Measurements from ENCODE around the gene C16orf89. TPM values are rescaled to one million over a fixed set of nuclear protein-coding genes. Genes with fewer than 3 reads are reported as not detected.

The C16orf89 gene
- total and polyA plus RNA-seq, 9 donors: 0.17 to 5.4 (median 0.39) TPM; not detected in 1

DNA sequence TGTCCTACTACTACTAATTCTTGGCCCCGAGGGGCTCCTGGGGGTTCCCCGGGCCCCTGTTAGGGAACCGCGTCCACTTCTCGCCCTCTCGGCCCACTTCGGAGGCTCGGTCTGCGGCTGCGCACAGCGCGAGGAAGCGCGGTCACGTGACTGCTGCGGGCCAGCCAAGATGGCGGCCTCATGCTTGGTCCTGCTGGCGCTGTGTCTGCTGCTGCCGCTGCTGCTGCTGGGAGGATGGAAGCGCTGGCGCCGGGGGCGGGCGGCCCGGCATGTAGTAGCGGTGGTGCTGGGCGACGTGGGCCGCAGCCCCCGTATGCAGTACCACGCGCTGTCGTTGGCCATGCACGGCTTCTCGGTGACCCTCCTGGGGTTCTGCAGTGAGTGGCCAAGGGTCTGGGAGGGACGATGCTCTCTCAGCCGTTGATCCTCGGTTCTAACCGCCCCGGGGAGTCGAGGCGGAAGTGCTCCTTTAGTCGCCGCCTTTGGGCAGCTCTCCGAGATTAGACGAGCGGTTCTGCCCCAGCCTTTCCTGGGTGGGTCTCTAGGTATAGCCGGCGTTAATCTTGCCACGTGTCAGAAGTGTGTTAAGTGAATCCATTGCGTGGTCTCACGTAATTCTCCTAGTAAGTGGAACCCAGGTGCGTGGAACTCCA is 6.1 kb upstream of the C16orf89 start, which contains the start of gene ALG1:
Gene ALG1 (plus strand): TSS at position 163 of the 653 bp plus-strand sequence. CDS start 7 bp downstream, at position 170.
- H3K27ac ChIP-seq (ENCODE audit: low read length): peak within 1 kb of the TSS; percentile 76
- WGBS (ENCODE audit: insufficient coverage): under 1% methylated on average over 50 of the region's 53 CpGs
- no peaks in the 10 kb centered on the region for H3K9me3 ChIP-seq (replicated peaks; ENCODE audit: control insufficient read depth, low read depth, low read length)
- peak within 1 kb of the TSS; percentile 86 for H3K4me3 ChIP-seq (ENCODE audit: low read length)
- peaks cover 16% of the 10 kb centered on the region for H3K4me1 ChIP-seq (ENCODE audit: control insufficient read depth, insufficient read depth, low read length)
- DNase-seq: peak; percentile 95
- H3K27me3 ChIP-seq (ENCODE audit: control insufficient read depth, insufficient read depth, low read length): peaks cover 2% of the 10 kb centered on the region
- peaks cover 25% of the 10 kb centered on the region for H3K36me3 ChIP-seq (ENCODE audit: control insufficient read depth, insufficient read depth, low read length)

DNA sequence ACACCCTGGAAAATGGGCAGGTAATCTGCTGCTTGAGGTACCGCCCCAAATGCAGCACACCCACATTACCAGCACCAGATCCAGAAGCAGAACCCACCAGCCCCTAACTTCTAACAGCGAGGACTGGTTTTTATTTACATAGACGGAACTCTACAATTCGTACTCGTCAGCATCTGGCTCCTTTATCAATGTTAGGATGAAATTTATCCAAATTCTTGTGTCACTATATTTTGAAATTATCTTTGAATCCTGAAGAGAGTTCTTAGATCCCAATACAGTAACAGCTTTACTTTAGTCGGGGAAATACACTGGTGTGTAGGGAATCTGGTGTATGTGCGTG is 5.6 kb upstream of the C16orf89 start:
- peaks cover 16% of the 10 kb centered on the region for H3K4me1 ChIP-seq (ENCODE audit: control insufficient read depth, insufficient read depth, low read length)
- H3K27me3 ChIP-seq (ENCODE audit: control insufficient read depth, insufficient read depth, low read length): peaks cover 2% of the 10 kb centered on the region
- no CpG with 5 or more reads among the region's 7 CpGs for WGBS (ENCODE audit: insufficient coverage)

DNA sequence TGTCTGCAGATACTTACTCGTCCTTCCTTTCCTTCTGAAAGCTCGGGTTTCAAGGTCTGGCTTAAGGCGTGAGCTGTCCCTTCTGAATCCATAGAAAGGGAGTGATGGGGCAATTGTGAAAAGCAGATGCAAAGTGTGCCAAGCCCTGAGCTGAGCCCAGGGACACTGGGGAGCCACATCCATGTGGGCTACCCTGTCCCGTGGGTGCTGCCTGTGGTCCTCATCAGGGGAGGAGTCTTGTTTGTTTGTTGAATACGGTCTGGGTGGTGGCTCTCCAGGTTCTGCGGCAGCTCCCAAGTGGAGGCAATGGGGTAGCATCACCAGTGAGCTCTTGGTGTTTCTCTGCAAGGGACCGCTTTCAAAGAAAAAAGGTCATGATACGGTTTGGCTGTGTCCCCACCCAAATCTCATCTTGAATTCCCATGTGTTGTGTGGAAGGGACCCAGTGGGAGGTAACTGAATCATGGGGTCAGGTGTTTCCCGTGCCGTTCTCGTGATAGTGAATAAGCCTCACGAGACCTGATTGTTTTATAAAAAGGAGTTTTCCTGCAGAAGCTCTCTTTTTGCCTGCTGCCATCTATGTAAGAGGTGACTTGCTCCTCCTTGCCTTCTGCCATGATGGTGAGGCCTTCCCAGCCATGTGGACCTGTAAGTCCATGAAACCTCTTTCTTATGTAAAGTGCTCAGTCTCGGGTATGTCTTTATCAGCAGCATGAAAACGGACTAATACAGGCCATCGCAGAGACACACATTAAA is 4.9 kb upstream of the C16orf89 start:
- no peak for DNase-seq
- no peaks in the 10 kb centered on the region for H3K9me3 ChIP-seq (replicated peaks; ENCODE audit: control insufficient read depth, low read depth, low read length)
- H3K36me3 ChIP-seq (ENCODE audit: control insufficient read depth, insufficient read depth, low read length): peaks cover 16% of the 10 kb centered on the region
- peaks cover 16% of the 10 kb centered on the region for H3K4me1 ChIP-seq (ENCODE audit: control insufficient read depth, insufficient read depth, low read length)
- H3K4me3 ChIP-seq (ENCODE audit: low read length): no peak overlapping the region
- peaks cover 2% of the 10 kb centered on the region for H3K27me3 ChIP-seq (ENCODE audit: control insufficient read depth, insufficient read depth, low read length)
- no peak overlapping the region for H3K27ac ChIP-seq (ENCODE audit: low read length)
- WGBS (ENCODE audit: insufficient coverage): 96% methylated on average over 9 of the region's 15 CpGs

More for the DNA sequence above, 5.6 kb upstream of the C16orf89 start:
- Histone ChIP-seq H3K36me3 (ENCODE audit: control insufficient read depth, insufficient read depth, low read length) (peaks cover 23% of the 10 kb centered on the region), H3K27ac (ENCODE audit: low read length) (peak overlapping the region; percentile 60), H3K4me3 (ENCODE audit: low read length) (peak overlapping the region; percentile 86), H3K9me3 (replicated peaks; ENCODE audit: control insufficient read depth, low read depth, low read length) (no peaks in the 10 kb centered on the region)
- no peak for DNase-seq

DNA sequence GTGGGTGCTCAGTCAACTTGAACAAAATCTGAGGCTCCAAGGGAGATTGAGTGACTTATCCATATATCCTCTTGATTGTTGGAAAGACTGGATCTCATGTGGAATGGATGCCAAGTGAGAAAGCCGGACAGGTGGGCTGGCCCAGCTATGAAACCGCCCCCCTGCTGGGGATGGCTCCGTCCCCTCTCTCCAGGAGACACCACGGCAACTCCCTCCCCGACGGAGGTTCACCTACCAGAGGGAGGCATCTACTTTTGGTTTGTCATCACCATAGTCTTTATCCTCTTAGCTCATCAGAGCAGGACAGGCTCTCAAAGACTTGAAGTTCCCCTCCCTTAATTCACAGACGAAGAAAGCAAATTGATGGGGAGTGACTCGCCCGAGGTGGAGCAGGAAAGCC is 4.1 kb upstream of the C16orf89 start:
- Histone ChIP-seq H3K27me3 (ENCODE audit: control insufficient read depth, insufficient read depth, low read length) (peaks cover 2% of the 10 kb centered on the region), H3K27ac (ENCODE audit: low read length) (no peak overlapping the region), H3K36me3 (ENCODE audit: control insufficient read depth, insufficient read depth, low read length) (peaks cover 9% of the 10 kb centered on the region), H3K4me3 (ENCODE audit: low read length) (no peak overlapping the region), H3K9me3 (replicated peaks; ENCODE audit: control insufficient read depth, low read depth, low read length) (no peaks in the 10 kb centered on the region), H3K4me1 (ENCODE audit: control insufficient read depth, insufficient read depth, low read length) (peaks cover 16% of the 10 kb centered on the region)
- 90% methylated on average over 9 of the region's 9 CpGs for whole genome bisulfite sequencing (ENCODE audit: insufficient coverage)
- no peak for DNase-seq

DNA sequence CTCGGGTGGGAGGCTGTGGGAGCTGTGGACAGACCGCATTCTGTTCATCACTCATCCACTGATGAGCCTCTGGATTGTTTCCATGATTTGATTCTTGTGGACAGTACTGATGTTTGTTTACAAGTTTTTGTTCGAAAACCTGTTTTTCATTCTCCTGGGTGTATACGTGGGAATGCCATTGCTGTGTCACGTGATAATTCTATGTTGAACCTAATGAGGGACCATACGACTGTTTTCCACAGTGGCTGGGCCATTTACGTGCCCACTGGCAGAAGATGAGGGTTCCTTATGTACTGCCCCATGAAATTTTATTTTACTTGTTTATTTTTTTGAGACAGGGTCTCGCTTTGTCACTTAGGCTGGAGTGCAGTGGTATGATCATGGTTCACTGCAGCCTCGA is 3.3 kb upstream of the C16orf89 start:
- Histone ChIP-seq H3K27ac (ENCODE audit: low read length) (no peak overlapping the region), H3K9me3 (replicated peaks; ENCODE audit: control insufficient read depth, low read depth, low read length) (no peaks in the 10 kb centered on the region), H3K4me1 (ENCODE audit: control insufficient read depth, insufficient read depth, low read length) (peaks cover 16% of the 10 kb centered on the region), H3K36me3 (ENCODE audit: control insufficient read depth, insufficient read depth, low read length) (peaks cover 5% of the 10 kb centered on the region), H3K4me3 (ENCODE audit: low read length) (no peak overlapping the region), H3K27me3 (ENCODE audit: control insufficient read depth, insufficient read depth, low read length) (peaks cover 2% of the 10 kb centered on the region)
- 93% methylated on average over 5 of the region's 9 CpGs for WGBS (ENCODE audit: insufficient coverage)
- DNase-seq: no peak

DNA sequence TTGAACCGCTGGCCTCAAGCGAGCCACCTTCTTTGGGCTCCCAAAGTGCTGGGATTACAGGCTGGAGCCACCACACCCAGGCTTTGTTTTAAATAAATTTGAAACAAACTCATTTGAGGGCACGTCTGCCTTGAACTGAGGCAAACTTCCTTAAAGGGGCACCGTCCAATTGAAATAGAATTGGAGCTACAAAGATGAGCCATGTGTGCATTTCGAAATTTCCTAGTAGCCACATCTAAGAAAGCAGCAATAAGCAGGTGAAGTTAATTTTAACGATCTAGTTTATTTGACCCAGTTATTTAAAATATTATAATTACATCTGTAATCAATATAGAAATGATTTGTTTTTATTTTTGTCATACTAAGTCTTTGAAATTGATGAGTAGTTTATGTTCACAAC is 755 bp upstream of the C16orf89 start:
- WGBS (ENCODE audit: insufficient coverage): 90% methylated on average over 2 of the region's 6 CpGs

DNA sequence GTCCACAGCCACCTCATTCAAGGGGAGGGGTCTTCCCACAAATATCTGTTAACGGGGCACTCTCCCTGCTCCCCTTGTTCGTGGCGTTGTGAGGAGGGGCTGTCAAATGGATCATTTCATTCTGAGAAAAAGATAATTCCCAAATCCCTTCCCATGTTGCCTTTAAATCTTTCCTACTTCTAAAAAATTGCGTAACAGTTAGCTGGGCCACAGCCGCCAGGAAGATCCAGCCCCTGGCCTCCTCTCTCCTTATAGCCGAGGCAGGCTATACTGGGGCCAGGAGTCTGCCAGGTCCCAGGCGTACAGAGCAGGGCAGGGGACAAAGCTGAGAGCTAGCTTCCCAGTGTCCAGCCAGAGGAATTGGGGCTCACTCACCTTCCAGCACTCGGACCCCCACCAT is 430 bp downstream of the C16orf89 start:
- 44% methylated on average over 5 of the region's 8 CpGs for WGBS (ENCODE audit: insufficient coverage)
- Histone ChIP-seq H3K9me3 (replicated peaks; ENCODE audit: control insufficient read depth, low read depth, low read length) (no peaks in the 10 kb centered on the region), H3K36me3 (ENCODE audit: control insufficient read depth, insufficient read depth, low read length) (no peaks in the 10 kb centered on the region), H3K27me3 (ENCODE audit: control insufficient read depth, insufficient read depth, low read length) (peaks cover 2% of the 10 kb centered on the region), H3K4me1 (ENCODE audit: control insufficient read depth, insufficient read depth, low read length) (no peaks in the 10 kb centered on the region), H3K27ac (ENCODE audit: low read length) (no peak overlapping the region), H3K4me3 (ENCODE audit: low read length) (no peak overlapping the region)
- no peak for DNase-seq

More for the DNA sequence above, 755 bp upstream of the C16orf89 start:
- Histone ChIP-seq H3K36me3 (ENCODE audit: control insufficient read depth, insufficient read depth, low read length) (no peaks in the 10 kb centered on the region), H3K9me3 (replicated peaks; ENCODE audit: control insufficient read depth, low read depth, low read length) (no peaks in the 10 kb centered on the region), H3K27ac (ENCODE audit: low read length) (no peak overlapping the region), H3K27me3 (ENCODE audit: control insufficient read depth, insufficient read depth, low read length) (peaks cover 2% of the 10 kb centered on the region), H3K4me3 (ENCODE audit: low read length) (no peak overlapping the region), H3K4me1 (ENCODE audit: control insufficient read depth, insufficient read depth, low read length) (peaks cover 4% of the 10 kb centered on the region)
- no peak for DNase-seq

DNA sequence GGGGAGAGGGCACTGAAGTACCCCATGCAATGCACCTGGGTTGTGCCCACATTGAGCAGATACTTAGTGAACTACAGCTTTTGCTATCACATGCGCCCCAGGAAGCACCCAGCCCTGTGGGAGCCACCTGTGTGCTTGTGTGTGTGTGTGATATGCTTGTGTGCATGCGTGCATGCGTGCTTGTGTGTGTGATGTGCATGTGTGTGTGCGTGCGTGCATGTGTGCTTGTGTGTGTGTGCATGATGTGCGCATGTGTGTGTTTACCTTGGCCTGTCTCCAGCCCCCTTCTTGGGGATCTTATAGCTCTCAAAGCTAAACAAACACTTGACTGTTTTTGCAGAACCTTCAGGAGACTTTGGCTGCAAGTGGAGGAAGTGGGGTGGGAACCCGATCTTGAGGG is 841 bp downstream of the C16orf89 start:
- Histone ChIP-seq H3K4me1 (ENCODE audit: control insufficient read depth, insufficient read depth, low read length) (no peaks in the 10 kb centered on the region), H3K36me3 (ENCODE audit: control insufficient read depth, insufficient read depth, low read length) (no peaks in the 10 kb centered on the region), H3K27ac (ENCODE audit: low read length) (no peak overlapping the region), H3K27me3 (ENCODE audit: control insufficient read depth, insufficient read depth, low read length) (peaks cover 2% of the 10 kb centered on the region), H3K4me3 (ENCODE audit: low read length) (no peak overlapping the region), H3K9me3 (replicated peaks; ENCODE audit: control insufficient read depth, low read depth, low read length) (no peaks in the 10 kb centered on the region)
- no CpG with 5 or more reads among the region's 7 CpGs for WGBS (ENCODE audit: insufficient coverage)
- no peak for DNase-seq

DNA sequence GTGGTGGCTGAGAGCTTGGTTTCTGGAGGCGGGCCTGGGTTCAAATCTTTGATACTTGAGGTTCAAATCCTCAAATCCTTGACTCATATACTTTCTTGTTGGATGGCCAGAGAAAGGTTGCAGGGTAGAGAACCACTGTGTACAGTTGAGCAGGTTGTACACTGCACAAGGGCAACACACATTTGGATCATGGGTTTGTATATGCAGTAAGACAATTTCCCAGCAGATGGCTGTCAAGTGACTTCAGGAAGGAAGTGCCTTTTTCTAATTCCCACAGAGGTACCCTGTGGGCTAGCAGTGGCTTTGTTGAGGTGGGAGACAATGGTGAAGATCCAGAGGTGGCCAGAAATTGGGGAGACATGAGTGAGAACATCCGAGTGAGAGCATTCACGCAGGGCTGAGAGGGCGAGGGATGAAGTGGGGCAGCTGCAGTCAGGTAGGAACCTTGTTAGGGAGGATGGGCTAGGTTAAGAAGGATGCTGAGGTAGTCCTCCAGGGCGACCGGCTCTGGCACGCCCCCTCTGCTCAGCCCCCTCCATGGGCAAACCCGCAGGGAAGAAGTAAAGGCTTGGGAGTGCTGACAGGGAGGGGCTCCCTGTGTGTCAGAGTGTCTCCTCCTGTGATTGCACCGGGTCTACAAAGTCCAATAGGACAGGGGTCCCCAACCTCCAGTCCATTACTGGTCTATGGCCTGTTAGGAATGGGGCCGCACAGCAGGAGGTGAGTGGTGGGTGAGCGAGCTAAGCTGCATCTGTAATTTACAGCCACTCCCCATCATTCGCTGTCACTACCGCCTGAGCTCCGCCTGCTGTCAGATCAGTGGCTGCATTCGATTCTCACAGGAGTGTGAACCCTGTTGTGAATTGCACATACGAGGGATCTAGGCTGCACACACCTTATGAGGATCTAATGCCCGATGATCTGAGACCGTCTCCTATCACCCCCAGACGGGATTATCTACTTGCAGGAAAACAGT is 2.7 kb downstream of the C16orf89 start:
- Histone ChIP-seq H3K4me3 (ENCODE audit: low read length) (no peak overlapping the region), H3K36me3 (ENCODE audit: control insufficient read depth, insufficient read depth, low read length) (no peaks in the 10 kb centered on the region), H3K9me3 (replicated peaks; ENCODE audit: control insufficient read depth, low read depth, low read length) (no peaks in the 10 kb centered on the region), H3K27ac (ENCODE audit: low read length) (no peak overlapping the region), H3K27me3 (ENCODE audit: control insufficient read depth, insufficient read depth, low read length) (peaks cover 2% of the 10 kb centered on the region), H3K4me1 (ENCODE audit: control insufficient read depth, insufficient read depth, low read length) (no peaks in the 10 kb centered on the region)
- no peak for DNase-seq
- WGBS (ENCODE audit: insufficient coverage): 73% methylated on average over 8 of the region's 19 CpGs

DNA sequence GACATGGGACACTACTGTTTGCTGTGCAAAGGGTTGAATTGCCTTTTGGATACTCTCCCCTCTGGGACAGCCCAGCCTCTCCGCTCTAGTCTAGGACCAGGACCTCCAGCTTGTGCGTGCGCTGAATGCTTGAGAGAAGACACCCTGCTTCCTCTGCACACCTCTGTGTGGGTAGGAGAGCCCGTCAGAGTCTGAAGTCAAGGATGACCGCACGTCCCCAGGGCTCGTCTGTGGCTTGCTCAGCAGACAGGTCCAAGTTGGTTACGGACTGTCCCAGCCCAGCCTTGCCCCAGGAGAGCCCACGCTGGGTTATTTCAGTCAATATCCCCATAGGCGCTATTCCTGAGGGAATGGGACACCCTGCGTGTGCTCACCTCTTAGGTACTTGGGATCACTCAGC is 3.7 kb downstream of the C16orf89 start:
- H3K27ac ChIP-seq (ENCODE audit: low read length): no peak overlapping the region
- no peaks in the 10 kb centered on the region for H3K36me3 ChIP-seq (ENCODE audit: control insufficient read depth, insufficient read depth, low read length)
- peaks cover 2% of the 10 kb centered on the region for H3K27me3 ChIP-seq (ENCODE audit: control insufficient read depth, insufficient read depth, low read length)
- H3K9me3 ChIP-seq (replicated peaks; ENCODE audit: control insufficient read depth, low read depth, low read length): no peaks in the 10 kb centered on the region
- 67% methylated on average over 5 of the region's 11 CpGs for WGBS (ENCODE audit: insufficient coverage)
- DNase-seq: no peak
- no peak overlapping the region for H3K4me3 ChIP-seq (ENCODE audit: low read length)
- no peaks in the 10 kb centered on the region for H3K4me1 ChIP-seq (ENCODE audit: control insufficient read depth, insufficient read depth, low read length)
